ENCODE data around the gene FXN. TPM values are rescaled to one million over a fixed set of nuclear protein-coding genes. Genes with fewer than 3 reads are reported as not detected.
"Not testable (repeated sequence)": the region's sequence is repeated elsewhere in the genome, so short reads cannot be mapped to it uniquely, and the experiment has no call there.

The FXN gene
- 17.5 TPM for total RNA-seq

GRCh38 chr9:69035438-69036308, at the start of gene FXN:
FXN (plus strand) TSS chr9:69035752; CDS start chr9:69035783, 31 bp downstream.
- peak; percentile 87 for DNase-seq (ENCODE audit: low spot score)

GRCh38 chr9:68986949-68987348, 48.6 kb upstream of the FXN start:
- DNase-seq (ENCODE audit: low spot score), result not testable (repeated sequence)

GRCh38 chr9:68991457-68991856, 44.1 kb upstream of the FXN start:
- DNase-seq (ENCODE audit: low spot score), result no peak

- DNase-seq (ENCODE audit: low spot score), result no peak
Observed at GRCh38 chr9:68995776-68996175, 39.8 kb upstream of the FXN start.

GRCh38 chr9:68996462-68996861, 39.1 kb upstream of the FXN start:
- no peak for DNase-seq (ENCODE audit: low spot score)

- no peak for DNase-seq (ENCODE audit: low spot score)
Observed at GRCh38 chr9:68997666-68998065, 37.9 kb upstream of the FXN start.

GRCh38 chr9:68998385-68998784, 37.2 kb upstream of the FXN start:
- DNase-seq (ENCODE audit: low spot score), result no peak

GRCh38 chr9:68998812-68999211, 36.7 kb upstream of the FXN start:
- no peak for DNase-seq (ENCODE audit: low spot score)

- DNase-seq (ENCODE audit: low spot score), result peak; percentile 72
Observed at GRCh38 chr9:68999393-69000105, 36.0 kb upstream of the FXN start.

- no peak for DNase-seq (ENCODE audit: low spot score)
Observed at GRCh38 chr9:69001921-69002320, 33.6 kb upstream of the FXN start.

- DNase-seq (ENCODE audit: low spot score), result no peak
Observed at GRCh38 chr9:69003051-69003450, 32.5 kb upstream of the FXN start.

- no peak for DNase-seq (ENCODE audit: low spot score)
Observed at GRCh38 chr9:69004836-69005235, 30.7 kb upstream of the FXN start.

- no peak for DNase-seq (ENCODE audit: low spot score)
Observed at GRCh38 chr9:69009708-69010107, 25.8 kb upstream of the FXN start.

- no peak for DNase-seq (ENCODE audit: low spot score)
Observed at GRCh38 chr9:69012696-69013381, 22.7 kb upstream of the FXN start.

GRCh38 chr9:69013382-69013727, 22.2 kb upstream of the FXN start:
- no peak for DNase-seq (ENCODE audit: low spot score)

GRCh38 chr9:69014013-69014412, 21.5 kb upstream of the FXN start, which contains the start of gene PRKACG:
PRKACG (minus strand) TSS chr9:69014113; CDS start chr9:69014092, 21 bp downstream.
- no peak for DNase-seq (ENCODE audit: low spot score)

GRCh38 chr9:69016191-69017096, 19.1 kb upstream of the FXN start:
- no peak for DNase-seq (ENCODE audit: low spot score)

- no peak for DNase-seq (ENCODE audit: low spot score)
Observed at GRCh38 chr9:69018737-69019136, 16.8 kb upstream of the FXN start.

- no peak for DNase-seq (ENCODE audit: low spot score)
Observed at GRCh38 chr9:69019808-69020207, 15.7 kb upstream of the FXN start.

- DNase-seq (ENCODE audit: low spot score), result no peak
Observed at GRCh38 chr9:69020301-69021145, 15.0 kb upstream of the FXN start.

Data from ureter (tissue), 1 donor.